ENCODE results near the gene TSR3. TPM values are rescaled to one million over a fixed set of nuclear protein-coding genes. Genes with fewer than 3 reads are reported as not detected.

TSR3 gene
- total and polyA plus RNA-seq, 2 of the 13 experiments (the other 11 are each of a cell fraction or from before 2014, with no cell fraction given) = 24.2 to 51.0 TPM

GRCh38 chr16:1308977-1309885 lies 42.4 kb downstream of the TSR3 start, which contains the start of gene UBE2I (continued):
- TF ChIP-seq MYNN (CRISPR knock-in tag; IDR thresholded peaks at IDR 0.05; ENCODE audit: low read depth) (no peak), ZNF20 (CRISPR knock-in tag; IDR thresholded peaks at IDR 0.05) (peak; percentile 65; the same call in 1 of the 2 replicates), BRD4 (CRISPR knock-in tag; IDR thresholded peaks at IDR 0.05) (no peak), KDM5B (CRISPR knock-in tag; IDR thresholded peaks at IDR 0.05; ENCODE audit: borderline replicate concordance) (peak; percentile 95), ZGPAT (CRISPR knock-in tag; IDR thresholded peaks at IDR 0.05) (peak; percentile 81; the same call in 1 of the 2 replicates), STAG1 (CRISPR knock-in tag; IDR thresholded peaks at IDR 0.05) (no peak)
- TF ChIP-seq, protein P1, sequence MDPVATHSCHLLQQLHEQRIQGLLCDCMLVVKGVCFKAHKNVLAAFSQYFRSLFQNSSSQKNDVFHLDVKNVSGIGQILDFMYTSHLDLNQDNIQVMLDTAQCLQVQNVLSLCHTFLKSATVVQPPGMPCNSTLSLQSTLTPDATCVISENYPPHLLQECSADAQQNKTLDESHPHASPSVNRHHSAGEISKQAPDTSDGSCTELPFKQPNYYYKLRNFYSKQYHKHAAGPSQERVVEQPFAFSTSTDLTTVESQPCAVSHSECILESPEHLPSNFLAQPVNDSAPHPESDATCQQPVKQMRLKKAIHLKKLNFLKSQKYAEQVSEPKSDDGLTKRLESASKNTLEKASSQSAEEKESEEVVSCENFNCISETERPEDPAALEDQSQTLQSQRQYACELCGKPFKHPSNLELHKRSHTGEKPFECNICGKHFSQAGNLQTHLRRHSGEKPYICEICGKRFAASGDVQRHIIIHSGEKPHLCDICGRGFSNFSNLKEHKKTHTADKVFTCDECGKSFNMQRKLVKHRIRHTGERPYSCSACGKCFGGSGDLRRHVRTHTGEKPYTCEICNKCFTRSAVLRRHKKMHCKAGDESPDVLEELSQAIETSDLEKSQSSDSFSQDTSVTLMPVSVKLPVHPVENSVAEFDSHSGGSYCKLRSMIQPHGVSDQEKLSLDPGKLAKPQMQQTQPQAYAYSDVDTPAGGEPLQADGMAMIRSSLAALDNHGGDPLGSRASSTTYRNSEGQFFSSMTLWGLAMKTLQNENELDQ (CRISPR knock-in tag; IDR thresholded peaks at IDR 0.05; ENCODE audit: borderline replicate concordance) = peak; percentile 74; the same call in 1 of the 2 replicates
- TF ChIP-seq, protein P2, sequence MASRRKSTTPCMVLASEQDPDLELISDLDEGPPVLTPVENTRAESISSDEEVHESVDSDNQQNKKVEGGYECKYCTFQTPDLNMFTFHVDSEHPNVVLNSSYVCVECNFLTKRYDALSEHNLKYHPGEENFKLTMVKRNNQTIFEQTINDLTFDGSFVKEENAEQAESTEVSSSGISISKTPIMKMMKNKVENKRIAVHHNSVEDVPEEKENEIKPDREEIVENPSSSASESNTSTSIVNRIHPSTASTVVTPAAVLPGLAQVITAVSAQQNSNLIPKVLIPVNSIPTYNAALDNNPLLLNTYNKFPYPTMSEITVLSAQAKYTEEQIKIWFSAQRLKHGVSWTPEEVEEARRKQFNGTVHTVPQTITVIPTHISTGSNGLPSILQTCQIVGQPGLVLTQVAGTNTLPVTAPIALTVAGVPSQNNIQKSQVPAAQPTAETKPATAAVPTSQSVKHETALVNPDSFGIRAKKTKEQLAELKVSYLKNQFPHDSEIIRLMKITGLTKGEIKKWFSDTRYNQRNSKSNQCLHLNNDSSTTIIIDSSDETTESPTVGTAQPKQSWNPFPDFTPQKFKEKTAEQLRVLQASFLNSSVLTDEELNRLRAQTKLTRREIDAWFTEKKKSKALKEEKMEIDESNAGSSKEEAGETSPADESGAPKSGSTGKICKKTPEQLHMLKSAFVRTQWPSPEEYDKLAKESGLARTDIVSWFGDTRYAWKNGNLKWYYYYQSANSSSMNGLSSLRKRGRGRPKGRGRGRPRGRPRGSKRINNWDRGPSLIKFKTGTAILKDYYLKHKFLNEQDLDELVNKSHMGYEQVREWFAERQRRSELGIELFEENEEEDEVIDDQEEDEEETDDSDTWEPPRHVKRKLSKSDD (CRISPR knock-in tag; IDR thresholded peaks at IDR 0.05; ENCODE audit: low read depth) = no peak
- TF ChIP-seq, protein P3, sequence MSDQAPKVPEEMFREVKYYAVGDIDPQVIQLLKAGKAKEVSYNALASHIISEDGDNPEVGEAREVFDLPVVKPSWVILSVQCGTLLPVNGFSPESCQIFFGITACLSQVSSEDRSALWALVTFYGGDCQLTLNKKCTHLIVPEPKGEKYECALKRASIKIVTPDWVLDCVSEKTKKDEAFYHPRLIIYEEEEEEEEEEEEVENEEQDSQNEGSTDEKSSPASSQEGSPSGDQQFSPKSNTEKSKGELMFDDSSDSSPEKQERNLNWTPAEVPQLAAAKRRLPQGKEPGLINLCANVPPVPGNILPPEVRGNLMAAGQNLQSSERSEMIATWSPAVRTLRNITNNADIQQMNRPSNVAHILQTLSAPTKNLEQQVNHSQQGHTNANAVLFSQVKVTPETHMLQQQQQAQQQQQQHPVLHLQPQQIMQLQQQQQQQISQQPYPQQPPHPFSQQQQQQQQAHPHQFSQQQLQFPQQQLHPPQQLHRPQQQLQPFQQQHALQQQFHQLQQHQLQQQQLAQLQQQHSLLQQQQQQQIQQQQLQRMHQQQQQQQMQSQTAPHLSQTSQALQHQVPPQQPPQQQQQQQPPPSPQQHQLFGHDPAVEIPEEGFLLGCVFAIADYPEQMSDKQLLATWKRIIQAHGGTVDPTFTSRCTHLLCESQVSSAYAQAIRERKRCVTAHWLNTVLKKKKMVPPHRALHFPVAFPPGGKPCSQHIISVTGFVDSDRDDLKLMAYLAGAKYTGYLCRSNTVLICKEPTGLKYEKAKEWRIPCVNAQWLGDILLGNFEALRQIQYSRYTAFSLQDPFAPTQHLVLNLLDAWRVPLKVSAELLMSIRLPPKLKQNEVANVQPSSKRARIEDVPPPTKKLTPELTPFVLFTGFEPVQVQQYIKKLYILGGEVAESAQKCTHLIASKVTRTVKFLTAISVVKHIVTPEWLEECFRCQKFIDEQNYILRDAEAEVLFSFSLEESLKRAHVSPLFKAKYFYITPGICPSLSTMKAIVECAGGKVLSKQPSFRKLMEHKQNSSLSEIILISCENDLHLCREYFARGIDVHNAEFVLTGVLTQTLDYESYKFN (CRISPR knock-in tag; conservative IDR thresholded peaks at IDR 0.05) = peak; percentile 50; the same call in 1 of the 2 replicates
